Dendritic cell treated with granulocyte-macrophage colony-stimulating factor and Interleukin-4, amounts not matched to agents 40 ng/mL and 50 ng/mL, for 4 days (primary cell): ENCODE measurements around the gene TMEM72.

Experiments
- H3K27ac Mint-ChIP-seq: one replicate; pipeline ENCODE4 v1.8.0; 2022; ENCODE audit warnings: mild to moderate bottlenecking, mixed read lengths
- H3K27me3 Mint-ChIP-seq: one replicate; pipeline ENCODE4 v1.8.0; 2022; ENCODE audit warnings: mild to moderate bottlenecking, mixed read lengths
- H3K36me3 Mint-ChIP-seq: one replicate; pipeline ENCODE4 v1.8.0; 2022; ENCODE audit warnings: low read depth, mixed read lengths
- H3K4me1 Mint-ChIP-seq: one replicate; pipeline ENCODE4 v1.8.0; 2022; ENCODE audit warnings: low read depth, mixed read lengths
- H3K4me3 Mint-ChIP-seq: one replicate; pipeline ENCODE4 v1.8.0; 2022; ENCODE audit warnings: mild to moderate bottlenecking, moderate library complexity, mixed read lengths
- H3K9me3 Mint-ChIP-seq: one replicate; pipeline ENCODE4 v1.8.0; 2022; ENCODE audit warnings: mixed read lengths
- intact Hi-C: fragments of 100-400 bp; cut with micrococcal nuclease; formaldehyde crosslinking; loops from one replicate; pipeline ENCODE4 v1.15.0; 2022

Gene TMEM72

GRCh38 chr10:44880090-44880715 lies 30.9 kb upstream of the TMEM72 start:
- Mint-ChIP-seq H3K9me3 (no peaks in the 10 kb centered on the region), H3K4me1 (peaks cover 27% of the 10 kb centered on the region), H3K27ac (no peak overlapping the region), H3K27me3 (peaks cover 43% of the 10 kb centered on the region), H3K36me3 (no peaks in the 10 kb centered on the region), H3K4me3 (no peak overlapping the region)
- intact Hi-C loops, result no loop called here

GRCh38 chr10:44881649-44882048 lies 29.5 kb upstream of the TMEM72 start:
- peaks cover 45% of the 10 kb centered on the region for H3K27me3 Mint-ChIP-seq
- intact Hi-C loops, result no loop called here
- H3K36me3 Mint-ChIP-seq, result no peaks in the 10 kb centered on the region
- H3K27ac Mint-ChIP-seq, result no peak overlapping the region
- H3K4me1 Mint-ChIP-seq, result peaks cover 27% of the 10 kb centered on the region
- no peaks in the 10 kb centered on the region for H3K9me3 Mint-ChIP-seq
- no peak overlapping the region for H3K4me3 Mint-ChIP-seq

DNA sequence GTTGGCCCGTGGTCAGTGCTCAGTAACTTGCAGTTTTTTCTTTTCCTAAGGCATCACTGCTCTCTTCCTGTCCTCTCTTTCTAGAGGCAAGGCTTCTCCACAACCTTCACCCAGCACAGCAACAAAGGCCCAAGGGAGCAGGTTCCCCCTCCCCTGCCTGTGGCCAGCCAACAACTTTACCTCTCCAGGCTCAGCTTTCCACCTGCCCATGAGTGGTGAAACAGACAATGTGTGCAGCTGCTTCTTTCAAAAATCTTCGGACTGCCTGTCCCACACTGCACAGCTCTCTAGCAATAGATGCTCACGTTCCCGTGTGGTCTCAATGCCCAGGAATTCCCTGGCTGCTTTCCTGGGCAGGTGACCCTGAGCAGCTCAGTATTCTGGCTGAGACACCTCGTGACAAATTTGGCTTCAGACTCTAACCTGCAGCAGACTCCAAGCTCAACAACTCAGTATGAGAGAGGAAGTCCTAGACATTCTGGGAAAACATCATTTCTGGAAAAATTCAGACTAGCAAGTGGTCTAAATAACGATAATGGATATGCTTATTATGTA lies 28.9 kb upstream of the TMEM72 start:
- no peaks in the 10 kb centered on the region for H3K36me3 Mint-ChIP-seq
- no peak overlapping the region for H3K27ac Mint-ChIP-seq
- H3K9me3 Mint-ChIP-seq, result no peaks in the 10 kb centered on the region
- H3K4me3 Mint-ChIP-seq, result no peak overlapping the region
- H3K27me3 Mint-ChIP-seq, result peaks cover 45% of the 10 kb centered on the region
- intact Hi-C loops, result no loop called here
- H3K4me1 Mint-ChIP-seq, result peaks cover 27% of the 10 kb centered on the region

DNA sequence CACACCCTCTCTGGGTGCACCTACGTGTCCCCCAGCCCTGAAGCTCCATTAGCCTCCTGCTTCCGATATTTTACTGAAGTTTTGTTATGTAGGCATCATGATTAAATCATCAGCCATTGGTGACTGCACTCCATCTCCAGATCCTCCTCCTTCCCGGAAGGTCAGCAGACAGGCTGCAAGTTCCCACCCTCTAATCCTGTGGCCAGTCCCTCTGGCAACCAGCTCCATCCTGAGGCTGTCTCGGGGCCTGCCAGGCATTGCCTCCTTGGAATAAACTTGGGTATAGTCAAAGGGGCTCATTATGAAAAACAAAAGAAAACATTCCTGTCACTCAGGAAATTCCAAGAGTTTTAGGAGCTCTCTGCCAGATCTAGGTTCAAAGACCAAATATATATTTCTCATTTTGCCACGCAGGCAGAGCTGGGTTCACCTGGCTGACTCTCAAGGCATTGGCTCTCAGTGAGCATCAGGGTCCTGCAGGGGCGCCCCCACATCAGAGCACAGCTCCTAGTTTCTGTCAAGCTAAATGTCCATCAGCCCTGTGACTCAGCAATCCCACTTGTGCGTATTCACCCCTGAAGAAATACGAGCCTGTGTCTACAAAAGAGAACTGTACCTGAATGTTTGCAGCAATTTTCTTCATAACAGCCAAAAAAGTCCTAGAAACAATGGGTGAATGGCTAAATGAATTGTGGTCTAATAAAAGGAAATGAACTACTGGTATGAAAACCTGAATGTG lies 27.4 kb upstream of the TMEM72 start:
- H3K4me3 Mint-ChIP-seq, result no peak overlapping the region
- peaks cover 24% of the 10 kb centered on the region for H3K4me1 Mint-ChIP-seq
- H3K36me3 Mint-ChIP-seq, result no peaks in the 10 kb centered on the region
- no peak overlapping the region for H3K27ac Mint-ChIP-seq
- intact Hi-C loops, result no loop called here
- peaks cover 44% of the 10 kb centered on the region for H3K27me3 Mint-ChIP-seq
- no peaks in the 10 kb centered on the region for H3K9me3 Mint-ChIP-seq

GRCh38 chr10:44885710-44886109 lies 25.4 kb upstream of the TMEM72 start:
- Mint-ChIP-seq H3K27me3 (peaks cover 25% of the 10 kb centered on the region), H3K36me3 (no peaks in the 10 kb centered on the region), H3K4me3 (no peak overlapping the region), H3K4me1 (peaks cover 15% of the 10 kb centered on the region), H3K27ac (no peak overlapping the region), H3K9me3 (no peaks in the 10 kb centered on the region)
- intact Hi-C loops, result no loop called here

- H3K27ac Mint-ChIP-seq, result no peak overlapping the region
- H3K4me3 Mint-ChIP-seq, result no peak overlapping the region
- no peaks in the 10 kb centered on the region for H3K9me3 Mint-ChIP-seq
- H3K4me1 Mint-ChIP-seq, result peaks cover 4% of the 10 kb centered on the region
- peaks cover 17% of the 10 kb centered on the region for H3K27me3 Mint-ChIP-seq
- H3K36me3 Mint-ChIP-seq, result no peaks in the 10 kb centered on the region
- intact Hi-C loops, result no loop called here
These were observed 24.2 kb upstream of the TMEM72 start for GRCh38 chr10:44886966-44887365.

GRCh38 chr10:44888886-44889285 lies 22.3 kb upstream of the TMEM72 start:
- Mint-ChIP-seq H3K27ac (no peak overlapping the region), H3K9me3 (no peaks in the 10 kb centered on the region), H3K4me3 (no peak overlapping the region), H3K27me3 (peaks cover 2% of the 10 kb centered on the region), H3K4me1 (no peaks in the 10 kb centered on the region), H3K36me3 (no peaks in the 10 kb centered on the region)
- intact Hi-C loops, result no loop called here

GRCh38 chr10:44889834-44890233 lies 21.3 kb upstream of the TMEM72 start:
- Mint-ChIP-seq H3K36me3 (no peaks in the 10 kb centered on the region), H3K9me3 (no peaks in the 10 kb centered on the region), H3K27ac (no peak overlapping the region), H3K4me1 (no peaks in the 10 kb centered on the region), H3K4me3 (no peak overlapping the region), H3K27me3 (peaks cover 2% of the 10 kb centered on the region)
- intact Hi-C loops, result no loop called here

GRCh38 chr10:44890696-44891563 lies 20.2 kb upstream of the TMEM72 start:
- Mint-ChIP-seq H3K36me3 (no peaks in the 10 kb centered on the region), H3K27ac (no peak overlapping the region), H3K27me3 (peaks cover 2% of the 10 kb centered on the region), H3K4me1 (no peaks in the 10 kb centered on the region), H3K9me3 (no peaks in the 10 kb centered on the region), H3K4me3 (no peak overlapping the region)
- intact Hi-C loops, result no loop called here

DNA sequence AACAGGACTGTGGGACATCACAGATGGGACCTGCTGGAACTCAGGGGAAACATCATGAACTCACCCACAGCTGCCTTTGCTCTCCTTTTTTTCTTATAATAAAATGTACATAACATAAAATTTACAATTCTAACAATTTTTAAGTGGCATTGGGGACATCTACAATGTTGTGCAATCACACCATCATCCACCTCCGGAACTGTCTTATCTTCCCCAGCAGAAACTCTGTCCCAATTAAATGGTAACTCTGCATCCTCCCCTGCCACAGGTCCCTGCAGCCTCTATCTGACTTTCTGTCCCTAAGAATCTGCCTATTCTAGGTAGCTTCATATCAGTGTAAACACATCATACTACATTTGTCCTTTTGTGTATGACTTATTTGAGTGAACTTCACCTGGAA lies 19.4 kb upstream of the TMEM72 start:
- H3K4me3 Mint-ChIP-seq, result no peak overlapping the region
- H3K36me3 Mint-ChIP-seq, result no peaks in the 10 kb centered on the region
- no peak overlapping the region for H3K27ac Mint-ChIP-seq
- H3K27me3 Mint-ChIP-seq, result no peaks in the 10 kb centered on the region
- intact Hi-C loops, result no loop called here
- H3K4me1 Mint-ChIP-seq, result no peaks in the 10 kb centered on the region
- H3K9me3 Mint-ChIP-seq, result no peaks in the 10 kb centered on the region

DNA sequence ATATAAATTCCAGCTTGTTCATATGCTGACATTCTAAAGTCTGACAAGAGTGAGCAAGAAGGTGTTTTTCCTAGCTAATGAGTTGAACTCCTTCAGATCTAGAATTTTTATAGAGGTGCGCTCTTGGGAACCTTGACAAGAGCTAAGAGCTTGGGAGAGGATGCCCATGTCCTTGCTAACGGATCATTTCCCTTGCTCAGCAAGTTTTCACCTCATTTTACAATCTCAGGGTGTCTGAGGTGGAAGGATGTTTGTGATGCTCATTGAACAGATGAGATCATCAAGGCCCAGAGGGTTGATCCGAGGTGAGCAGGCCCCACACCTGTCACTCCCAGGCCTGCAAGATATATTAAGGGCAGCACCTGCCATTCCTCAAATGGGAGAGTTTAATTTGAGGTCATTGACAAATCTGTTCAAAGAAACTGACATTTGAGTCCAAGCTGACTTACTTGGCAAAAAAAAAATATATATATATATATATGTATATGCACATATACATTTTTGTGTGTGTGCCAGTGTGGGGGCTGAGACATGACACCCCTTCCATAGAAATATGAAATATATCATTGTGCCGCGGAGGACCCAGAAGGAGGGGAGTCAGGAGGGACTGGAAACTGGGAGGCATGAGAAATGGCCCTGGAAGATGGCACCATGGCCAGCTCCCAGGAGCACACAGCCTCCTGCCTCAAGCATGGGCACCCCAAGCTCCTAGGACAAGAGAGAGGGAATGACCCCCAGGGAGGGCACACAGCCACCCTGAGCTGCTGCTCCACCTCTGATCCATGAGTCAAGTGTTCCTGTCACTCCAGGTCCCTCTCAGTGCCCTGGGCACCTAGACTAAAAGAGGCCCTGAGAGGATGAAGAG lies 17.3 kb upstream of the TMEM72 start:
- Mint-ChIP-seq H3K27me3 (no peaks in the 10 kb centered on the region), H3K4me1 (no peaks in the 10 kb centered on the region), H3K4me3 (no peak overlapping the region), H3K9me3 (no peaks in the 10 kb centered on the region), H3K27ac (no peak overlapping the region), H3K36me3 (no peaks in the 10 kb centered on the region)
- intact Hi-C loops, result no loop called here

DNA sequence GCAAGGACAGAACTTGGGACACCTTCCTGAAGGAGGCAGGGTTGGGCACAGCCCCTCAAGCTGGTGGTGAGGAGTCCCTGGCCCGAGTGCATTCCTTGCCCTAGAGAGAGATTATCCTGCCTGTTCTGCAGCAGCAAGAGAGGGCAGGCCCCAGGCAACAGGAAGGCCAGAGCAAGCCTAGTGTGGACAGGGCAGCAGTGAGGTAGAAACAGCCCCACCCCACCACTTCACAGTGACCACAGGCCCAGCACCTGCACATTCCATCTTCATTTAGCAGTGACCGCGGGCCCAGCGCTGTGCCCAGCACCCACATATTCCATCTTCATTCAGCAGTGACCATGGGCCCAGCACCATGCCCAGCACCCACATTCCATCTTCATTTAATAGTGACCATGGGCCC lies 16.4 kb upstream of the TMEM72 start:
- Mint-ChIP-seq H3K27me3 (no peaks in the 10 kb centered on the region), H3K27ac (no peak overlapping the region), H3K36me3 (no peaks in the 10 kb centered on the region), H3K4me3 (no peak overlapping the region), H3K9me3 (no peaks in the 10 kb centered on the region), H3K4me1 (no peaks in the 10 kb centered on the region)
- intact Hi-C loops, result no loop called here

DNA sequence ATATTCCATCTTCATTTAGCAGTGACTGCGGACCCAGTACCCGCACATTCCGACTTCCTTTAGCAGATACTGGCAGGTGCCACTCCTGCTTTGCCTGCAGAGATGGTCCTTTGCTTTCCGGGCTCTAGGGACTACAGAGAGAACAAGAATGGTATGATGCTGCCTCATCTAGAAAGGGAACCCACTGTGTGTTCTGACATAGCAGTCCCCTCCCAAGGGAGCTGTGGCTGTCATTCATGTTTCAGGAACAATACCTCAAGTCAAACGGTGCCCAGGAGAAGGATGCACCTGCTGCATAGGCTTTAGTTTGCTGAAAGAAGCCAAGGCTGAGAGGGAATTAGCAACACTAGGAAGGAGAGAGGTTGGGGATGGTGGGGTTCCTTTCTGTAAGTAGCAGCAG lies 15.9 kb upstream of the TMEM72 start:
- H3K36me3 Mint-ChIP-seq, result no peaks in the 10 kb centered on the region
- intact Hi-C loops, result no loop called here
- H3K4me1 Mint-ChIP-seq, result no peaks in the 10 kb centered on the region
- H3K27me3 Mint-ChIP-seq, result no peaks in the 10 kb centered on the region
- H3K9me3 Mint-ChIP-seq, result no peaks in the 10 kb centered on the region
- H3K4me3 Mint-ChIP-seq, result no peak overlapping the region
- no peak overlapping the region for H3K27ac Mint-ChIP-seq
